SU-DHL-6 (cell line): ENCODE results near the gene TBC1D22A.

ENCODE experiments used
- EZH2phosphoT487 ChIP-seq: fragments of 200-600 bp; sonication (generic), shearing (Covaris generic); conservative IDR thresholded peaks from 2 replicates; pipeline ENCODE4 v1.6.1; 2018; ENCODE audit warnings: mild to moderate bottlenecking, antibody characterized with exemption, low read length, moderate library complexity, mixed read lengths
- TF ChIP-seq, protein P1 (sequence below): fragments of 200-600 bp; sonication (generic); IDR thresholded peaks from one replicate; pipeline ENCODE4 v1.5.1; 2017; ENCODE audit warnings: antibody characterized with exemption, mild to moderate bottlenecking, low read length, moderate library complexity; ENCODE audit not compliant: insufficient read depth, poor library complexity, severe bottlenecking

DNA sequence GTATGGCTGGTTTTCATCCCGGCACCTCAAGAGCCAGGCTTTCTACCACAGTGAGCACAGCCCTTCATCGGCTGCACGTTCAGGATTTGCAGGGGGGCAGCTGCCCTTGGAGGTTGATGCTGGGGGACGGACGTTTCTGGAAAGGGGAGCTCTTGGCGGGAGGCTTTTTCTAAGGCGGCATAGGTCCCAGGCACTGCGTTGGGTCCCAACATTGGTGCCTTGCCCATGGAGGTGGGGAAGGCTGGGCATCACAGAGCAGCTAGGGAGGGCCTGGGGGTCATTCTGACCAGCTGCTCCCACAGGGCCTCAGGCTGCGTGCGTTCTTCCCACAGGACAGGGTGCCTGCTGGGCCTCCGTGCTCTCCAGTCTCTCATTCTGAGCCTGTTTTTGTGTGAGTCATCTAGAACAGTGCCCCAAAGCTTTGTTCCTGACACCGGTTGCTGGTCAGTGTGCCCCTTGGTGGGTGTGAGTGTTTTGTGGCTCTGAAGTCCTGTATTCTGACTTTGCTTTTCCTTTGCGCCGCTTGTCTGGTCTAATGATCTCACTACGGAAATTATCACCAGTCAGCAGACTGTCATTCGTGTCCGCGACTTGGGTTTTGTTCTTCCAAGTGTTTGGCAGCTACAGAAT lies 275.9 kb downstream of the TBC1D22A start:
- TF ChIP-seq, protein P1, sequence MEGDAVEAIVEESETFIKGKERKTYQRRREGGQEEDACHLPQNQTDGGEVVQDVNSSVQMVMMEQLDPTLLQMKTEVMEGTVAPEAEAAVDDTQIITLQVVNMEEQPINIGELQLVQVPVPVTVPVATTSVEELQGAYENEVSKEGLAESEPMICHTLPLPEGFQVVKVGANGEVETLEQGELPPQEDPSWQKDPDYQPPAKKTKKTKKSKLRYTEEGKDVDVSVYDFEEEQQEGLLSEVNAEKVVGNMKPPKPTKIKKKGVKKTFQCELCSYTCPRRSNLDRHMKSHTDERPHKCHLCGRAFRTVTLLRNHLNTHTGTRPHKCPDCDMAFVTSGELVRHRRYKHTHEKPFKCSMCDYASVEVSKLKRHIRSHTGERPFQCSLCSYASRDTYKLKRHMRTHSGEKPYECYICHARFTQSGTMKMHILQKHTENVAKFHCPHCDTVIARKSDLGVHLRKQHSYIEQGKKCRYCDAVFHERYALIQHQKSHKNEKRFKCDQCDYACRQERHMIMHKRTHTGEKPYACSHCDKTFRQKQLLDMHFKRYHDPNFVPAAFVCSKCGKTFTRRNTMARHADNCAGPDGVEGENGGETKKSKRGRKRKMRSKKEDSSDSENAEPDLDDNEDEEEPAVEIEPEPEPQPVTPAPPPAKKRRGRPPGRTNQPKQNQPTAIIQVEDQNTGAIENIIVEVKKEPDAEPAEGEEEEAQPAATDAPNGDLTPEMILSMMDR: no peak
- no peak for TF ChIP-seq EZH2phosphoT487
